OCI-LY7 (cell line): ENCODE data around the gene TNFRSF8. TPM values are rescaled to one million over a fixed set of nuclear protein-coding genes. Genes with fewer than 3 reads are reported as not detected.

Source experiments
- BruUV-seq: library from RNA; stranded (reverse); fragments of 400-500 nt; replicated peaks from 2 replicates; lab custom pipeline; 2021; lab: Mats Ljungman, UMichigan
- CTCF ChIA-PET: fragments of 300-600 bp; sonication (Branson Sonifier 250); formaldehyde crosslinking; loops from one replicate; lab custom pipeline; 2022; ENCODE audit warnings: antibody characterized with exemption; ENCODE audit not compliant: unreplicated experiment; lab: Charles Lee
- POLR2A ChIA-PET: fragments of 300-600 bp; sonication (Branson Sonifier 250); formaldehyde crosslinking; loops from one replicate; lab custom pipeline; 2022; ENCODE audit warnings: antibody characterized with exemption; lab: Charles Lee
- DNase-seq: peaks from one replicate; pipeline ENCODE4 v3.0.0-alpha.2; 2015; ENCODE audit warnings: low spot score
- H2AFZ ChIP-seq: fragments of 200-600 bp; sonication (generic), shearing (Covaris generic); 2 replicates; pipeline ENCODE4 v1.6.1; 2014; ENCODE audit warnings: mild to moderate bottlenecking, antibody characterized with exemption, low read length, moderate library complexity
- H3K27ac ChIP-seq: fragments of 200-600 bp; sonication (generic); 2 replicates; pipeline ENCODE4 v1.5.1; 2014; ENCODE audit warnings: mixed run types, low read depth, mild to moderate bottlenecking, moderate library complexity, low read length, inconsistent platforms; ENCODE audit not compliant: poor library complexity, severe bottlenecking
- H3K36me3 ChIP-seq: fragments of 200-600 bp; sonication (generic); 2 replicates; pipeline ENCODE4 v1.6.1; 2014; ENCODE audit warnings: mild to moderate bottlenecking, antibody characterized with exemption, low read length, moderate library complexity, mixed read lengths; ENCODE audit not compliant: insufficient read depth
- H3K4me1 ChIP-seq: fragments of 200-600 bp; sonication (generic); 2 replicates; pipeline ENCODE4 v1.5.1; 2014; ENCODE audit warnings: mild to moderate bottlenecking, low read length; ENCODE audit not compliant: insufficient read depth, poor library complexity, severe bottlenecking
- H3K4me2 ChIP-seq: fragments of 200-600 bp; sonication (generic); 2 replicates; pipeline ENCODE4 v1.6.1; 2014; ENCODE audit warnings: mild to moderate bottlenecking, low read length
- H3K4me3 ChIP-seq: fragments of 200-600 bp; sonication (generic); 2 replicates; pipeline ENCODE4 v1.5.1; 2014; ENCODE audit warnings: mild to moderate bottlenecking, low read depth, low read length; ENCODE audit not compliant: poor library complexity, severe bottlenecking
- H3K79me2 ChIP-seq: fragments of 200-600 bp; sonication (generic); 2 replicates; pipeline ENCODE4 v1.6.1; 2016; ENCODE audit warnings: low read depth, mild to moderate bottlenecking, low read length, moderate library complexity, mixed read lengths; ENCODE audit not compliant: insufficient read depth
- H3K9me2 ChIP-seq: fragments of 200-600 bp; sonication (generic); 2 replicates; pipeline ENCODE4 v1.6.1; 2016; ENCODE audit warnings: mild to moderate bottlenecking, low read length, mixed read lengths; ENCODE audit not compliant: insufficient read depth
- H3K9me3 ChIP-seq: fragments of 200-600 bp; sonication (generic); 2 replicates; pipeline ENCODE4 v1.6.1; 2014; ENCODE audit warnings: mild to moderate bottlenecking, mixed run types, low read length, mixed read lengths
- H4K20me1 ChIP-seq: fragments of 200-600 bp; sonication (generic); 2 replicates; pipeline ENCODE4 v1.6.1; 2014; ENCODE audit warnings: mild to moderate bottlenecking, antibody characterized with exemption, low read length, moderate library complexity, mixed read lengths; ENCODE audit not compliant: insufficient read depth
- EZH2phosphoT487 ChIP-seq: fragments of 200-600 bp; sonication (generic); IDR thresholded peaks from 2 replicates; pipeline ENCODE4 v1.6.1; 2018; ENCODE audit warnings: low read depth, borderline replicate concordance, mild to moderate bottlenecking, mixed run types, antibody characterized with exemption, low read length, moderate library complexity, mixed read lengths
- intact Hi-C: fragments of 100-400 bp; cut with micrococcal nuclease; formaldehyde crosslinking; loops from one replicate; pipeline ENCODE4 v1.10.0; 2022; ENCODE audit not compliant: unreplicated experiment
- total RNA-seq, 2 experiments: library from RNA; depleted of rRNA in 1 of 2; stranded (reverse); fragments of >200 nt in 1 of 2; shearing (Covaris generic) in 1 of 2; gene quantifications; 2 replicates each; pipeline ENCODE4 v1.2.3, GENCODE V29; 2014 to 2022
- TF ChIP-seq, protein P1 (sequence below): fragments of 200-600 bp; sonication (generic); conservative IDR thresholded peaks from 2 replicates; pipeline ENCODE4 v1.5.1; 2014; ENCODE audit warnings: mild to moderate bottlenecking, antibody characterized with exemption, low read length, moderate library complexity, mixed read lengths

TNFRSF8 gene
- total RNA-seq, 2 experiments from 2014 or later, result 0.29 TPM; not detected in 1

DNA sequence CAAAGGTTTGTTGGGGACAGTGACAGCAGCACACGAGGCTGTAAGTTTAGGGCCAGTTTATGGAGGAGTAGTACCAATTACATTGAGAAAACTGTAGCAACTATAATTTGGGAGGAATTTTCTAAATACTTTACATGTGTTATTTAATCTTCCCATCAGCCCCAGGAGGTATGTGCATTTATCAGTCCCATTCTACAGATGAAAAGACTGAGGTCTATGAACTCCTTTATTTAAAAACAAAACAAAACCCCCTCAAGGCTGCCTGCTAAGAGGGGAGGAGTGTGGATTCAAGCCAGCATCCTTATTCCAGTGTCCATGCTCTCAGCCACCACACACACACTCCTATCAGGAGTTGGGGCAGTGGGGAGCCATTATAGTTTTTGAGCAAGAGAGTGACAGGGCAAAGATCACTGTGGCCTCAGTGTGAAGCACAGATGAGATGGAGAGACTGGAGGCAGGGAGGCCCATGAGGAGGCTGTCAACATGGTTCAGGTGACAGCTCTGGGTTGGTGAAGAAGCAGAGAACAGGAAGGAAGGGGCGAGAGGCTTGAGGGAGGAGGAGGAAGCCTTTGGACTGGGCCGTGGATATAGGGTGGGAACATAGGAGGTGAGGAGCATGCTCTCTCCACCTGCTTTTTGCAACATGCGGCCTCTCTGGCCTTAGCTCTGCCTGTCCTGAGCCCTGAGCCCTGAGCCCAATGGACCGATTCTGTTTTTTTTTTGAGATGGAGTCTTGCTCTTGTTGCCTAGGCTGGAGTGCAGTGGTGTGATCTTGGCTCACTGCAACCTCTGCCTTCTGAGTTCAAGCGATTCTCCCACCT lies 113.4 kb downstream of the TNFRSF8 start:
- Histone ChIP-seq H3K9me3 (no peaks in the 10 kb centered on the region), H3K79me2 (no peaks in the 10 kb centered on the region), H4K20me1 (no peaks in the 10 kb centered on the region), H2AFZ (no peak overlapping the region), H3K27ac (no peak overlapping the region), H3K4me1 (peaks cover 8% of the 10 kb centered on the region), H3K4me2 (no peak overlapping the region), H3K4me3 (no peak overlapping the region), H3K9me2 (no peaks in the 10 kb centered on the region), H3K36me3 (no peaks in the 10 kb centered on the region)
- TF ChIP-seq, protein P1, sequence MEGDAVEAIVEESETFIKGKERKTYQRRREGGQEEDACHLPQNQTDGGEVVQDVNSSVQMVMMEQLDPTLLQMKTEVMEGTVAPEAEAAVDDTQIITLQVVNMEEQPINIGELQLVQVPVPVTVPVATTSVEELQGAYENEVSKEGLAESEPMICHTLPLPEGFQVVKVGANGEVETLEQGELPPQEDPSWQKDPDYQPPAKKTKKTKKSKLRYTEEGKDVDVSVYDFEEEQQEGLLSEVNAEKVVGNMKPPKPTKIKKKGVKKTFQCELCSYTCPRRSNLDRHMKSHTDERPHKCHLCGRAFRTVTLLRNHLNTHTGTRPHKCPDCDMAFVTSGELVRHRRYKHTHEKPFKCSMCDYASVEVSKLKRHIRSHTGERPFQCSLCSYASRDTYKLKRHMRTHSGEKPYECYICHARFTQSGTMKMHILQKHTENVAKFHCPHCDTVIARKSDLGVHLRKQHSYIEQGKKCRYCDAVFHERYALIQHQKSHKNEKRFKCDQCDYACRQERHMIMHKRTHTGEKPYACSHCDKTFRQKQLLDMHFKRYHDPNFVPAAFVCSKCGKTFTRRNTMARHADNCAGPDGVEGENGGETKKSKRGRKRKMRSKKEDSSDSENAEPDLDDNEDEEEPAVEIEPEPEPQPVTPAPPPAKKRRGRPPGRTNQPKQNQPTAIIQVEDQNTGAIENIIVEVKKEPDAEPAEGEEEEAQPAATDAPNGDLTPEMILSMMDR, result no peak
- no peak for TF ChIP-seq EZH2phosphoT487
- intact Hi-C loops, result no loop called here
- CTCF ChIA-PET, result no interaction called here
- no TSS peak for BruUV-seq
- POLR2A ChIA-PET, result no interaction called here
- DNase-seq, result no peak

DNA sequence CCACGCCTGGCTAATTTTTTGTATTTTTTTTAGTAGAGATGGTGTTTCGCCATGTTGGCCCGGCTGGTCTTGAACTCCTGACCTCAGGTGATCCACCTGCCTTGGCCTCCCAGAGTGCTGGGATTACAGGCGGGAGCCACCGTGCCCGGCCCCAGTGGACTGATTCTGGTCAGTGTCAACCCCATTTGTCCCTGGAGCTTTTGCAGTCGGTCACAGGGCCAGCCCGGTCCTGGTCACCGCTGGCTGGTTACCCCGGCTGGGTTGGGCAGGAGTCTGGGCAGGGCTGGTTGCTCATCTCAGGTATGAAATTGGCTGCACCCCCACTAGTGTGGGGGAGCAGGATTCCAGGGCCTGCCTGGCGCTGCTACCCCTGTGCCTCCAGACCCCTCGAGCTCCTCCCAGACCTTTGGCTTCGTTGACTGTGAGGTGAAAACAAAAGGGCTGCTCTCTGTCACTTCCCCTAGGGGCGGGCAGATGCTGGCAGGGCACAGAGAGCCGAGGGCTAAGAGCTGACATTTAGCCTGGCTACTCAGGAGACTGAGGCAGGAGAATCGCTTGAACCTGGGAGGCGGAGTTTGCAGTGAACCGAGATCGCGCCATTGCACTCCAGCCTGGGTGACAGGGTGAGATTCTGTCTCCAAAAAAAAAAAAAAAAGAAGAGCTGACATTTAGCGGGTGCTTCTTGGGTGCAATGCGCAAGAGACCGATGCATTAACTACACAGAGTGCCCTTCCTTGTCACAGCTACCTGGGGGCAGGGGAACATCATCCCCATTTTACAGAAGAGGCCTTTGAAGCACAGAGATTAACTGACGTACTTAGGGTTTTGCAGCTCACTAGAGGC lies 114.3 kb downstream of the TNFRSF8 start:
- Histone ChIP-seq H3K27ac (no peak overlapping the region), H3K36me3 (no peaks in the 10 kb centered on the region), H4K20me1 (no peaks in the 10 kb centered on the region), H3K4me1 (peaks cover 8% of the 10 kb centered on the region), H3K4me2 (no peak overlapping the region), H3K9me3 (no peaks in the 10 kb centered on the region), H2AFZ (no peak overlapping the region), H3K9me2 (no peaks in the 10 kb centered on the region), H3K4me3 (no peak overlapping the region), H3K79me2 (no peaks in the 10 kb centered on the region)
- no peak for DNase-seq
- POLR2A ChIA-PET, result interaction anchor here (0.7 kb wide), 1 partner anchor 24 kb away, joined by 4 read pairs; no protein-coding TSS in a partner anchor
- no peak for TF ChIP-seq EZH2phosphoT487
- TF ChIP-seq, protein P1, result no peak
- BruUV-seq, result no TSS peak
- intact Hi-C loops, result no loop called here
- CTCF ChIA-PET, result no interaction called here
